GM12801 (cell line): ENCODE measurements around the gene CAPN3.

ENCODE experiments used
- CTCF ChIP-seq: IDR thresholded peaks from one replicate; pipeline ENCODE4 v1.5.1; 2011; ENCODE audit warnings: control low read depth; ENCODE audit not compliant: insufficient read length; ENCODE audit errors: extremely low read depth

CAPN3 gene

GRCh38 chr15:42384597-42384996 is 25.3 kb downstream of the CAPN3 start:
- TF ChIP-seq CTCF, result no peak

- TF ChIP-seq CTCF, result no peak
Measured at GRCh38 chr15:42385206-42385979, 26.1 kb downstream of the CAPN3 start.

GRCh38 chr15:42385980-42386700 is 26.8 kb downstream of the CAPN3 start:
- no peak for TF ChIP-seq CTCF

GRCh38 chr15:42387603-42388002 is 28.3 kb downstream of the CAPN3 start:
- no peak for TF ChIP-seq CTCF

- TF ChIP-seq CTCF, result no peak
Measured at GRCh38 chr15:42392309-42393024, 33.2 kb downstream of the CAPN3 start.

GRCh38 chr15:42394106-42394505 is 34.8 kb downstream of the CAPN3 start:
- TF ChIP-seq CTCF, result no peak

- TF ChIP-seq CTCF, result no peak
Measured at GRCh38 chr15:42395838-42396237, 36.5 kb downstream of the CAPN3 start.
